Vagina (tissue), 2 donors: ENCODE measurements around the gene BCL6B. TPM values are rescaled to one million over a fixed set of nuclear protein-coding genes. Genes with fewer than 3 reads are reported as not detected.

ENCODE experiments used
- DNase-seq, 2 donors: peaks; one replicate each; pipeline ENCODE4 v3.0.0-alpha.2; 2017; ENCODE audit errors: extremely low spot score in 2 of 2
- H3K27ac ChIP-seq: fragments of 200-600 bp; sonication (generic); one replicate; pipeline ENCODE4 v1.5.1; 2019
- H3K27me3 ChIP-seq: fragments of 200-600 bp; sonication (generic); one replicate; pipeline ENCODE4 v1.5.1; 2019
- H3K36me3 ChIP-seq, 2 donors: fragments of 200-600 bp; sonication (generic); one replicate each; pipeline ENCODE4 v1.5.1; 2017 to 2019
- H3K4me1 ChIP-seq: fragments of 200-600 bp; sonication (generic); one replicate; pipeline ENCODE4 v1.5.1; 2019
- H3K4me3 ChIP-seq, 2 donors: fragments of 200-600 bp; sonication (generic); 1 replicate in 1 of 2; 2 replicates in 1 of 2; pipeline ENCODE4 v1.5.1; 2016 to 2019
- H3K9me3 ChIP-seq: fragments of 200-600 bp; sonication (generic); one replicate; pipeline ENCODE4 v1.5.1; 2019
- POLR2A ChIP-seq, 2 donors: fragments of 450-650 bp; IDR thresholded peaks; one replicate each; pipeline ENCODE4 v1.6.1; 2017; ENCODE audit warnings: antibody characterized with exemption in 2 of 2, mild to moderate bottlenecking in 2 of 2, moderate library complexity in 2 of 2
- POLR2AphosphoS5 ChIP-seq, 2 donors: sonication (generic); formaldehyde crosslinking; IDR thresholded peaks; one replicate each; pipeline ENCODE4 v1.9.0; 2017; ENCODE audit warnings: antibody characterized with exemption in 2 of 2, mild to moderate bottlenecking in 2 of 2, low read depth in 1 of 2; ENCODE audit not compliant: insufficient read depth in 1 of 2
- intact Hi-C: fragments of 100-400 bp; cut with DNase I; formaldehyde crosslinking; loops from one replicate; pipeline ENCODE4 v1.15.1; 2023
- microRNA counts, 2 donors: library from miRNA; unstranded; fragments of <30 nt; microRNA quantifications; one replicate each; lab custom pipeline; 2016 to 2017
- small RNA-seq: library from RNA; depleted of rRNA; stranded (forward); fragments of <200 nt; gene quantifications from one replicate; pipeline ENCODE3, GENCODE V24; 2016
- total RNA-seq: library from RNA; depleted of rRNA; stranded (reverse); fragments of >200 nt; gene quantifications from one replicate; pipeline ENCODE4 v1.2.3, GENCODE V29; 2016
- TF ChIP-seq, protein P1 (sequence below), 3 experiments: fragments of 450-650 bp in 2 of 3; fragments of 200-600 bp in 1 of 3; sonication (generic) in 1 of 3; IDR thresholded peaks; one replicate each; pipeline ENCODE4 v1.5.1; 2017 to 2019; ENCODE audit warnings: antibody characterized with exemption in 3 of 3, mild to moderate bottlenecking in 2 of 3, moderate library complexity in 2 of 3

The BCL6B gene
- total RNA-seq, 1 donor from 2014 or later: 10.1 TPM

DNA sequence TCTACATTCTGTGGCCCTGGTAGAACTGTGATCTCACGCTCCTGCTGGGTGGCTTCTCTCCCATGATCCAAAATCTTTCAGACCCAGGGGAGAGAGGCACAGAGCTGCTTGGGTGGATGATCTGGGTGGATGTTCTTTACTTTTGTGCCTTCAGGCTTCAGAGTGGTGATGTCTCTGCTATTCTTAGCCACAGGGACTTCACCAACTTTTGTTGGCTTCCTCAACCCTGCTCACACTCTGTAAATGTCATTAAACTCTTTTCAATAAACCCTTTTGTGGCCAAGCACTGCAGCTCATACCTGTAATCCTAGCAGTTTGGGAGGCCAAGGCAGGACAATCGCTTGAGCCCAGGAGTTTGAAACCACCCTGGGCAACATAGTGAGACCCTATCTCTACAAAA is 49.6 kb downstream of the BCL6B start:
- no peak for DNase-seq
- intact Hi-C loops: no loop called here
- Histone ChIP-seq H3K4me1 (no peaks in the 10 kb centered on the region), H3K9me3 (peaks cover 5% of the 10 kb centered on the region), H3K27ac (no peak overlapping the region), H3K4me3 (no peak overlapping the region), H3K27me3 (no peaks in the 10 kb centered on the region), H3K36me3 (no peaks in the 10 kb centered on the region)
- TF ChIP-seq POLR2AphosphoS5 (IDR thresholded peaks at IDR 0.05; ENCODE audit: insufficient read depth in 1 of 2, low read depth in 1 of 2) (no peak), POLR2A (IDR thresholded peaks at IDR 0.05) (no peak)
- TF ChIP-seq, protein P1, sequence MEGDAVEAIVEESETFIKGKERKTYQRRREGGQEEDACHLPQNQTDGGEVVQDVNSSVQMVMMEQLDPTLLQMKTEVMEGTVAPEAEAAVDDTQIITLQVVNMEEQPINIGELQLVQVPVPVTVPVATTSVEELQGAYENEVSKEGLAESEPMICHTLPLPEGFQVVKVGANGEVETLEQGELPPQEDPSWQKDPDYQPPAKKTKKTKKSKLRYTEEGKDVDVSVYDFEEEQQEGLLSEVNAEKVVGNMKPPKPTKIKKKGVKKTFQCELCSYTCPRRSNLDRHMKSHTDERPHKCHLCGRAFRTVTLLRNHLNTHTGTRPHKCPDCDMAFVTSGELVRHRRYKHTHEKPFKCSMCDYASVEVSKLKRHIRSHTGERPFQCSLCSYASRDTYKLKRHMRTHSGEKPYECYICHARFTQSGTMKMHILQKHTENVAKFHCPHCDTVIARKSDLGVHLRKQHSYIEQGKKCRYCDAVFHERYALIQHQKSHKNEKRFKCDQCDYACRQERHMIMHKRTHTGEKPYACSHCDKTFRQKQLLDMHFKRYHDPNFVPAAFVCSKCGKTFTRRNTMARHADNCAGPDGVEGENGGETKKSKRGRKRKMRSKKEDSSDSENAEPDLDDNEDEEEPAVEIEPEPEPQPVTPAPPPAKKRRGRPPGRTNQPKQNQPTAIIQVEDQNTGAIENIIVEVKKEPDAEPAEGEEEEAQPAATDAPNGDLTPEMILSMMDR (IDR thresholded peaks at IDR 0.05): no peak

DNA sequence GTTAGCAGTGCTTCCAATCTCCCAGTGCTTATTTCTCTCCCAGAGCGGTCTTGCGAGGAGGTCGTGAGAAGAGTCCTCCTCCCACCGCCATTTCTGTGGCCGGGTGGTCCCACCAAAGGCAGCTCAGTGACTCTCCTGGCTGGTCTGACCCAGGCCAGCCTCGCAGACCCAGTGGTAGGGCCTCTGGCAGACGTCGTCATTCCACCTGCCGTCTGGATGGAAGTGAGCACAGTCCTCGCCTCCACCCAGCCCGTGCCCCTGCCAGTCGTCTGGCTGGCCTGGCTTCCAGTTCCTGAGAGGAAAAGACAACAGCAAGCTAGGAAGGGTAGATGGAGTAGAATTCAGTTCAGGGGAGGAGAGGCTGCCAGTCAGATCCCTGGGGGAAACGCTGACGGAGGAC is 52.1 kb downstream of the BCL6B start:
- intact Hi-C loops: no loop called here
- no peaks in the 10 kb centered on the region for H3K9me3 ChIP-seq
- H3K36me3 ChIP-seq: no peaks in the 10 kb centered on the region
- TF ChIP-seq POLR2AphosphoS5 (IDR thresholded peaks at IDR 0.05; ENCODE audit: insufficient read depth in 1 of 2, low read depth in 1 of 2) (no peak), POLR2A (IDR thresholded peaks at IDR 0.05) (no peak)
- TF ChIP-seq, protein P1 (IDR thresholded peaks at IDR 0.05): no peak
- H3K27ac ChIP-seq: no peak overlapping the region
- no peak overlapping the region for H3K4me3 ChIP-seq
- no peak for DNase-seq
- no peaks in the 10 kb centered on the region for H3K27me3 ChIP-seq
- H3K4me1 ChIP-seq: no peaks in the 10 kb centered on the region

DNA sequence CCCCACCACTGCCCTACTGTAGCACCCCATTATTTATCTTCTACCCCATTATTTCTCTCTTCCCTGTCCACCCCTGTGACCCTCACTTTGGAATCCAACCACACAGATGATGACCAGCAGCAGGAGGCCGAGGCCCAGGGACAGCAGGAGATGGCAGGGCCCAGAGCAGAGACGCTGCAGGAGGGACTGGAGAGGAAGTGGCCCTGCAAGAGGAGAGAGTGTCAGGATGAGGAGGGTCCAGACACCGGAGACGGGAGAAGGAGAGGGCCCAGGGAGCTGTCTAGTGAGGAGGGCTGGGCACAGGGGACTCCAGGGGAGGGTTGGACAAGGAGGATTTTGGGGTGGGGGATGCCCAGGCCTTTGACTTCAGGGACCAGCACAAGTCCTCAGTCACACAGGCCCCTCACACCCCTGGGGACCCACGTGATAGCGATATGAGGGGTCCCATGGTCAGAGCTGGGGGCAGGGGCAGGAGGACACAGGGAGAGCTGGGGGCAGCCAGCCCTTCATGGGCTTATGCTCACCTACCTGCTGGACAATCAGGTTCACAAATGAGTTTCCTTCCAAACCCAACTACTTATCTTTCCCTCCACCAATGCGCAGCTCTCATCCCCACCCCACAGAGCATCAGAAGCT is 55.2 kb downstream of the BCL6B start:
- Histone ChIP-seq H3K27ac (no peak overlapping the region), H3K4me3 (no peak overlapping the region), H3K27me3 (no peaks in the 10 kb centered on the region), H3K9me3 (no peaks in the 10 kb centered on the region), H3K36me3 (no peaks in the 10 kb centered on the region), H3K4me1 (no peaks in the 10 kb centered on the region)
- TF ChIP-seq POLR2AphosphoS5 (IDR thresholded peaks at IDR 0.05; ENCODE audit: insufficient read depth in 1 of 2, low read depth in 1 of 2): no peak
- TF ChIP-seq, protein P1 (IDR thresholded peaks at IDR 0.05): no peak
- TF ChIP-seq POLR2A (IDR thresholded peaks at IDR 0.05): no peak
- no peak for DNase-seq
- intact Hi-C loops: no loop called here

DNA sequence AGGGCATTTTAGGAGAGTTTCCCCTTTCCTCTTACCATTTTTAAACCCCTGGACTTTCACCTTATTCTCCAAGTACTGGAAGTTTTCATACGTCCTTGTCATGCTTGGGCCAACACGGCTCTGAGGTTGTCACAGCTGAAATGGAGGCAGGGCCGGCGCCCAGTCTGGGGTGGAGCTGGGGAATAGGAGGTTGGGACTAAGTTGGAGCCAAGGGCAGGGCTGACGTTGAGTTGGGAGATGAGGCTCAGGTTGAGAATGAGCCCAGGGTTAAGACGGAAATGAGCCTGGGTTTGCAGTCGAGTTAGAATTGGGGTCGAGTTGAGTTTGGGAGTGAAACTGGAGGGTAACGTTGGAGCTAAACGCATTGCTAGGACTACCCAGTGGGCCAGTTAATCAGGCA is 55.9 kb downstream of the BCL6B start:
- H3K9me3 ChIP-seq: no peaks in the 10 kb centered on the region
- TF ChIP-seq, protein P1 (IDR thresholded peaks at IDR 0.05): no peak
- no peak for TF ChIP-seq POLR2AphosphoS5 (IDR thresholded peaks at IDR 0.05; ENCODE audit: insufficient read depth in 1 of 2, low read depth in 1 of 2)
- TF ChIP-seq POLR2A (IDR thresholded peaks at IDR 0.05): no peak
- H3K4me1 ChIP-seq: no peaks in the 10 kb centered on the region
- DNase-seq: no peak
- intact Hi-C loops: no loop called here
- H3K27me3 ChIP-seq: no peaks in the 10 kb centered on the region
- no peaks in the 10 kb centered on the region for H3K36me3 ChIP-seq
- H3K27ac ChIP-seq: no peak overlapping the region
- no peak overlapping the region for H3K4me3 ChIP-seq

MicroRNAs within 50 kb of the gene (microRNA counts, 767-probe panel; counts per million panel counts)
- 5,304 to 5,676 counts per million in 2 donors for microRNA hsa-miR-195-5p (lab: Ali Mortazavi, UCI)
- 2,884 to 4,705 counts per million in 2 donors for microRNA hsa-miR-497-5p (lab: Ali Mortazavi, UCI)

Small RNA genes lying within 50 kb of the gene (small RNA-seq; reads per million reads assigned to genes)
- gene AC120057.1: not detected

Other genes starting within 250 kb of the BCL6B start
- gene FBXO39, start 246.8 kb upstream of the BCL6B start, total RNA-seq: not detected
- not detected for gene TEKT1, start 191.3 kb upstream of the BCL6B start, total RNA-seq
- gene ALOX12, start 27.0 kb upstream of the BCL6B start, total RNA-seq: 16.0 TPM
- 155 TPM for gene RNASEK, start 10.4 kb upstream of the BCL6B start, total RNA-seq
- 2.0 TPM for gene SLC16A13, start 13.0 kb downstream of the BCL6B start, total RNA-seq
- gene SLC16A11, start 21.0 kb downstream of the BCL6B start, total RNA-seq: not detected
- 3.7 TPM for gene CLEC10A, start 57.2 kb downstream of the BCL6B start, total RNA-seq
- gene ASGR2, start 91.8 kb downstream of the BCL6B start, total RNA-seq: 2.7 TPM
- 2.5 TPM for gene ASGR1, start 156.3 kb downstream of the BCL6B start, total RNA-seq
- 23.3 TPM for gene DLG4, start 196.8 kb downstream of the BCL6B start, total RNA-seq
- 957 TPM for gene ACADVL, start 196.9 kb downstream of the BCL6B start, total RNA-seq
- gene DVL2, start 211.5 kb downstream of the BCL6B start, total RNA-seq: 53.0 TPM
- gene PHF23, start 216.4 kb downstream of the BCL6B start, total RNA-seq: 24.8 TPM
- 395 TPM for gene GABARAP, start 219.4 kb downstream of the BCL6B start, total RNA-seq
- gene CTDNEP1, start 228.7 kb downstream of the BCL6B start, total RNA-seq: 64.6 TPM
- 30.9 TPM for gene ELP5, start 229.2 kb downstream of the BCL6B start, total RNA-seq
- 75.9 TPM for gene CLDN7, start 239.4 kb downstream of the BCL6B start, total RNA-seq